WTC11 (cell line): ENCODE measurements around the gene DCTN1.

ENCODE experiments used
- ATF6 ChIP-seq: sonication (generic); formaldehyde crosslinking; IDR thresholded peaks from 2 replicates; pipeline ENCODE4 v1.8.1; 2023; ENCODE audit warnings: mild to moderate bottlenecking, missing genetic modification reagents
- ESRRA ChIP-seq: sonication (generic); formaldehyde crosslinking; IDR thresholded peaks from 2 replicates; pipeline ENCODE4 v1.8.1; 2022; ENCODE audit warnings: mild to moderate bottlenecking, missing genetic modification reagents, borderline replicate concordance
- FOXJ3 ChIP-seq: sonication (generic); formaldehyde crosslinking; IDR thresholded peaks from 2 replicates; pipeline ENCODE4 v1.9.0; 2021; ENCODE audit warnings: missing genetic modification reagents, mild to moderate bottlenecking, borderline replicate concordance
- HMGA2 ChIP-seq: fragments of 250-450 bp; sonication (Bioruptor Pico); IDR thresholded peaks from 2 replicates; pipeline ENCODE4 v1.4.0; 2021; ENCODE audit warnings: mild to moderate bottlenecking, moderate library complexity
- ZNF263 ChIP-seq: sonication (generic); formaldehyde crosslinking; IDR thresholded peaks from 2 replicates; pipeline ENCODE4 v1.8.1; 2022; ENCODE audit warnings: low read depth, mild to moderate bottlenecking, moderate library complexity, missing genetic modification reagents
- TF ChIP-seq, protein P1 (sequence below): fragments of 200-600 bp; IDR thresholded peaks from 2 replicates; pipeline ENCODE4 v1.8.0; 2022; ENCODE audit warnings: antibody characterized with exemption

GRCh38 chr2:74312913-74313312 is 67.2 kb downstream of the DCTN1 start:
- TF ChIP-seq ATF6 (CRISPR knock-in tag): no peak
- TF ChIP-seq, protein P1, sequence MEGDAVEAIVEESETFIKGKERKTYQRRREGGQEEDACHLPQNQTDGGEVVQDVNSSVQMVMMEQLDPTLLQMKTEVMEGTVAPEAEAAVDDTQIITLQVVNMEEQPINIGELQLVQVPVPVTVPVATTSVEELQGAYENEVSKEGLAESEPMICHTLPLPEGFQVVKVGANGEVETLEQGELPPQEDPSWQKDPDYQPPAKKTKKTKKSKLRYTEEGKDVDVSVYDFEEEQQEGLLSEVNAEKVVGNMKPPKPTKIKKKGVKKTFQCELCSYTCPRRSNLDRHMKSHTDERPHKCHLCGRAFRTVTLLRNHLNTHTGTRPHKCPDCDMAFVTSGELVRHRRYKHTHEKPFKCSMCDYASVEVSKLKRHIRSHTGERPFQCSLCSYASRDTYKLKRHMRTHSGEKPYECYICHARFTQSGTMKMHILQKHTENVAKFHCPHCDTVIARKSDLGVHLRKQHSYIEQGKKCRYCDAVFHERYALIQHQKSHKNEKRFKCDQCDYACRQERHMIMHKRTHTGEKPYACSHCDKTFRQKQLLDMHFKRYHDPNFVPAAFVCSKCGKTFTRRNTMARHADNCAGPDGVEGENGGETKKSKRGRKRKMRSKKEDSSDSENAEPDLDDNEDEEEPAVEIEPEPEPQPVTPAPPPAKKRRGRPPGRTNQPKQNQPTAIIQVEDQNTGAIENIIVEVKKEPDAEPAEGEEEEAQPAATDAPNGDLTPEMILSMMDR: no peak
- no peak for TF ChIP-seq ESRRA
- TF ChIP-seq ZNF263 (CRISPR knock-in tag): no peak
- no peak for TF ChIP-seq FOXJ3
- no peak for TF ChIP-seq HMGA2 (CRISPR knock-in tag)
